WTC11 (cell line): ENCODE results near the gene RIC8B. TPM values are rescaled to one million over a fixed set of nuclear protein-coding genes. Genes with fewer than 3 reads are reported as not detected.

Experiments
- ATAC-seq: fragments of 200-7000 bp; cut with Tn5 transposase; 2 replicates; pipeline ENCODE4 v1.10.0; 2021; ENCODE audit warnings: mild to moderate bottlenecking, moderate library complexity
- CTCF ChIA-PET: fragments of 300-600 bp; sonication (Branson Sonifier 250); formaldehyde crosslinking; loops from one replicate; lab custom pipeline; 2021; ENCODE audit warnings: antibody characterized with exemption; lab: Charles Lee
- POLR2A ChIA-PET: fragments of 350-600 bp; sonication (Branson Sonifier 250); formaldehyde crosslinking; loops from one replicate; lab custom pipeline; 2021; ENCODE audit warnings: antibody characterized with exemption; lab: Charles Lee
- DNase-seq: peaks from one replicate; pipeline ENCODE4 v3.0.0; 2021; ENCODE audit warnings: low spot score
- H3K27ac Mint-ChIP-seq: 2 replicates; pipeline ENCODE4 v1.8.0; 2021; ENCODE audit warnings: mixed read lengths
- H3K27me3 Mint-ChIP-seq: 2 replicates; pipeline ENCODE4 v1.8.0; 2021; ENCODE audit warnings: low read depth, mild to moderate bottlenecking, moderate library complexity, mixed read lengths
- H3K36me3 Mint-ChIP-seq: 2 replicates; pipeline ENCODE4 v1.8.0; 2021; ENCODE audit warnings: mixed read lengths
- H3K4me1 Mint-ChIP-seq: 2 replicates; pipeline ENCODE4 v1.8.0; 2022; ENCODE audit warnings: mixed read lengths
- H3K4me3 Mint-ChIP-seq: 2 replicates; pipeline ENCODE4 v1.8.0; 2021; ENCODE audit warnings: mild to moderate bottlenecking, moderate library complexity, mixed read lengths
- H3K9me3 Mint-ChIP-seq: 2 replicates; pipeline ENCODE4 v1.8.0; 2021; ENCODE audit warnings: mixed read lengths
- ATF1 ChIP-seq: sonication (generic); formaldehyde crosslinking; IDR thresholded peaks from 2 replicates; pipeline ENCODE4 v1.8.1; 2023; ENCODE audit warnings: mild to moderate bottlenecking, moderate library complexity, missing genetic modification reagents
- EMX1 ChIP-seq: fragments of 250-450 bp; sonication (Bioruptor Pico); IDR thresholded peaks from 2 replicates; pipeline ENCODE4 v1.8.0; 2021; ENCODE audit warnings: mild to moderate bottlenecking
- HMGA2 ChIP-seq: fragments of 250-450 bp; sonication (Bioruptor Pico); IDR thresholded peaks from 2 replicates; pipeline ENCODE4 v1.4.0; 2021; ENCODE audit warnings: mild to moderate bottlenecking, moderate library complexity
- JAZF1 ChIP-seq: fragments of 250-450 bp; sonication (Bioruptor Pico); IDR thresholded peaks from 2 replicates; pipeline ENCODE4 v1.9.0; 2021; ENCODE audit warnings: moderate library complexity, mild to moderate bottlenecking, inconsistent platforms
- MYBL2 ChIP-seq: sonication (generic); formaldehyde crosslinking; IDR thresholded peaks from 2 replicates; pipeline ENCODE4 v1.8.1; 2023; ENCODE audit warnings: mild to moderate bottlenecking, moderate library complexity, missing genetic modification reagents
- NFE2L1 ChIP-seq: sonication (generic); formaldehyde crosslinking; IDR thresholded peaks from 2 replicates; pipeline ENCODE4 v1.8.1; 2023; ENCODE audit warnings: missing genetic modification reagents
- NR3C1 ChIP-seq: sonication (generic); formaldehyde crosslinking; conservative IDR thresholded peaks from 2 replicates; pipeline ENCODE4 v1.8.1; 2023; ENCODE audit warnings: low read depth, mild to moderate bottlenecking, missing genetic modification reagents
- RORB ChIP-seq: fragments of 250-450 bp; sonication (Bioruptor Pico); IDR thresholded peaks from 2 replicates; pipeline ENCODE4 v1.9.0; 2021; ENCODE audit warnings: mild to moderate bottlenecking
- SMAD4 ChIP-seq: sonication (generic); formaldehyde crosslinking; IDR thresholded peaks from 2 replicates; pipeline ENCODE4 v1.8.0; 2022; ENCODE audit warnings: mild to moderate bottlenecking, missing genetic modification reagents
- TEAD1 ChIP-seq: sonication (generic); formaldehyde crosslinking; IDR thresholded peaks from 2 replicates; pipeline ENCODE4 v1.8.0; 2022; ENCODE audit warnings: mild to moderate bottlenecking, missing genetic modification reagents
- ZNF232 ChIP-seq: sonication (generic); formaldehyde crosslinking; IDR thresholded peaks from 2 replicates; pipeline ENCODE4 v1.8.0; 2022; ENCODE audit warnings: mild to moderate bottlenecking, missing genetic modification reagents
- ZNF263 ChIP-seq: sonication (generic); formaldehyde crosslinking; IDR thresholded peaks from 2 replicates; pipeline ENCODE4 v1.8.1; 2022; ENCODE audit warnings: low read depth, mild to moderate bottlenecking, moderate library complexity, missing genetic modification reagents
- ZNF416 ChIP-seq: fragments of 250-450 bp; sonication (Bioruptor Pico); IDR thresholded peaks from 2 replicates; pipeline ENCODE4 v1.9.0; 2021; ENCODE audit warnings: mild to moderate bottlenecking, inconsistent platforms
- total RNA-seq: library from RNA; stranded (reverse); gene quantifications from 3 replicates; pipeline ENCODE4 v1.2.3, GENCODE V29; 2021
- TF ChIP-seq, protein P1 (sequence below): sonication (generic); formaldehyde crosslinking; IDR thresholded peaks from 2 replicates; pipeline ENCODE4 v1.8.0; 2023; ENCODE audit warnings: missing genetic modification reagents, mild to moderate bottlenecking, borderline replicate concordance
- TF ChIP-seq, protein P2 (sequence below): fragments of 250-450 bp; sonication (Bioruptor Pico); IDR thresholded peaks from 2 replicates; pipeline ENCODE4 v1.9.0; 2021; ENCODE audit warnings: moderate library complexity, mild to moderate bottlenecking, inconsistent platforms, borderline replicate concordance
- TF ChIP-seq, protein P3 (sequence below): sonication (generic); formaldehyde crosslinking; IDR thresholded peaks from 2 replicates; pipeline ENCODE4 v1.8.1; 2023; ENCODE audit warnings: mild to moderate bottlenecking, moderate library complexity, missing genetic modification reagents
- TF ChIP-seq, protein P4 (sequence below): fragments of 250-450 bp; sonication (Bioruptor Pico); IDR thresholded peaks from 2 replicates; pipeline ENCODE4 v1.9.0; 2021; ENCODE audit warnings: mild to moderate bottlenecking
- TF ChIP-seq, protein P5 (sequence below): sonication (generic); formaldehyde crosslinking; IDR thresholded peaks from 2 replicates; pipeline ENCODE4 v1.8.1; 2023; ENCODE audit warnings: mild to moderate bottlenecking, missing genetic modification reagents, borderline replicate concordance
- TF ChIP-seq, protein P6 (sequence below): sonication (generic); formaldehyde crosslinking; IDR thresholded peaks from 2 replicates; pipeline ENCODE4 v1.8.1; 2022; ENCODE audit warnings: mild to moderate bottlenecking, missing genetic modification reagents, moderate library complexity, borderline replicate concordance
- TF ChIP-seq, protein P7 (sequence below): fragments of 250-450 bp; sonication (Bioruptor Pico); conservative IDR thresholded peaks from 2 replicates; pipeline ENCODE4 v1.9.0; 2021; ENCODE audit warnings: mild to moderate bottlenecking

Gene RIC8B
- total RNA-seq, 1 experiment from 2014 or later = 20.2 TPM

DNA sequence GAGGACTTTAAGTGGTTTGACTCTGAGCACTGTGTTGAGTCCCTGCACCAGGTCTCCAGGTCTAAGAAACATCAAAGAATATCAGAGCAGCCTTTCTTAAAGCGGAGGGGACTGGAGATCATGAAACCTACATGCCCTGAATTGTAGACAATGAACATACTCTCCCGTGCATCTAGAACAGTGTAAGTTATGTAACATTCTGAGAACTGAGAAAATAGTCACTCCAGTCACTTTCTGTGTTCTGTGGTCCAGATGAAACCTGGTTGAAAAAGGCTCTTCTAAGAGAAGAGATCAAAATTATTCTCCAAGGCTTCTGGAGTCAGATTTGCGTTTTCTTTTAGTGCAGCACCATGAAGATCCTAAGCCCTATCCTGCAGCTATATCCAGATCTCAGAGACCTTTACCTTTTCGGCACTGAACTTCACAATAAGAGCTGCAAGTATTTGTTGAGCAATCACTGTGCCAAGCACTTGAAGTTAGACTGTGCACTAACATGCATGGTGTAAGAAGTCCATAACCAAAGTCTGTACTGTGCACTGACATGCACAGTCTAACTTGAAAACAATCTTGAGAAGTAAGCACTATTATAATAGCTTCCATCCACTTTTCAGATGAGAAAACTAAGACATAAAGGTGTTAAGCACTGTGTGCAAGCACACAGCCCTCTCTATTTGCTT lies 115.6 kb downstream of the RIC8B start (continued):
- TF ChIP-seq, protein P1, sequence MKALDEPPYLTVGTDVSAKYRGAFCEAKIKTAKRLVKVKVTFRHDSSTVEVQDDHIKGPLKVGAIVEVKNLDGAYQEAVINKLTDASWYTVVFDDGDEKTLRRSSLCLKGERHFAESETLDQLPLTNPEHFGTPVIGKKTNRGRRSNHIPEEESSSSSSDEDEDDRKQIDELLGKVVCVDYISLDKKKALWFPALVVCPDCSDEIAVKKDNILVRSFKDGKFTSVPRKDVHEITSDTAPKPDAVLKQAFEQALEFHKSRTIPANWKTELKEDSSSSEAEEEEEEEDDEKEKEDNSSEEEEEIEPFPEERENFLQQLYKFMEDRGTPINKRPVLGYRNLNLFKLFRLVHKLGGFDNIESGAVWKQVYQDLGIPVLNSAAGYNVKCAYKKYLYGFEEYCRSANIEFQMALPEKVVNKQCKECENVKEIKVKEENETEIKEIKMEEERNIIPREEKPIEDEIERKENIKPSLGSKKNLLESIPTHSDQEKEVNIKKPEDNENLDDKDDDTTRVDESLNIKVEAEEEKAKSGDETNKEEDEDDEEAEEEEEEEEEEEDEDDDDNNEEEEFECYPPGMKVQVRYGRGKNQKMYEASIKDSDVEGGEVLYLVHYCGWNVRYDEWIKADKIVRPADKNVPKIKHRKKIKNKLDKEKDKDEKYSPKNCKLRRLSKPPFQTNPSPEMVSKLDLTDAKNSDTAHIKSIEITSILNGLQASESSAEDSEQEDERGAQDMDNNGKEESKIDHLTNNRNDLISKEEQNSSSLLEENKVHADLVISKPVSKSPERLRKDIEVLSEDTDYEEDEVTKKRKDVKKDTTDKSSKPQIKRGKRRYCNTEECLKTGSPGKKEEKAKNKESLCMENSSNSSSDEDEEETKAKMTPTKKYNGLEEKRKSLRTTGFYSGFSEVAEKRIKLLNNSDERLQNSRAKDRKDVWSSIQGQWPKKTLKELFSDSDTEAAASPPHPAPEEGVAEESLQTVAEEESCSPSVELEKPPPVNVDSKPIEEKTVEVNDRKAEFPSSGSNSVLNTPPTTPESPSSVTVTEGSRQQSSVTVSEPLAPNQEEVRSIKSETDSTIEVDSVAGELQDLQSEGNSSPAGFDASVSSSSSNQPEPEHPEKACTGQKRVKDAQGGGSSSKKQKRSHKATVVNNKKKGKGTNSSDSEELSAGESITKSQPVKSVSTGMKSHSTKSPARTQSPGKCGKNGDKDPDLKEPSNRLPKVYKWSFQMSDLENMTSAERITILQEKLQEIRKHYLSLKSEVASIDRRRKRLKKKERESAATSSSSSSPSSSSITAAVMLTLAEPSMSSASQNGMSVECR (CRISPR knock-in tag) = no peak
- no peak for TF ChIP-seq MYBL2 (CRISPR knock-in tag)
- no peak for TF ChIP-seq JAZF1 (CRISPR knock-in tag)
- TF ChIP-seq, protein P2, sequence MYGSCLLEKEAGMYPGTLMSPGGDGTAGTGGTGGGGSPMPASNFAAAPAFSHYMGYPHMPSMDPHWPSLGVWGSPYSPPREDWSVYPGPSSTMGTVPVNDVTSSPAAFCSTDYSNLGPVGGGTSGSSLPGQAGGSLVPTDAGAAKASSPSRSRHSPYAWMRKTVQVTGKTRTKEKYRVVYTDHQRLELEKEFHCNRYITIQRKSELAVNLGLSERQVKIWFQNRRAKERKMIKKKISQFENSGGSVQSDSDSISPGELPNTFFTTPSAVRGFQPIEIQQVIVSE = no peak
- no peak for TF ChIP-seq NR3C1 (CRISPR knock-in tag)
- TF ChIP-seq, protein P3, sequence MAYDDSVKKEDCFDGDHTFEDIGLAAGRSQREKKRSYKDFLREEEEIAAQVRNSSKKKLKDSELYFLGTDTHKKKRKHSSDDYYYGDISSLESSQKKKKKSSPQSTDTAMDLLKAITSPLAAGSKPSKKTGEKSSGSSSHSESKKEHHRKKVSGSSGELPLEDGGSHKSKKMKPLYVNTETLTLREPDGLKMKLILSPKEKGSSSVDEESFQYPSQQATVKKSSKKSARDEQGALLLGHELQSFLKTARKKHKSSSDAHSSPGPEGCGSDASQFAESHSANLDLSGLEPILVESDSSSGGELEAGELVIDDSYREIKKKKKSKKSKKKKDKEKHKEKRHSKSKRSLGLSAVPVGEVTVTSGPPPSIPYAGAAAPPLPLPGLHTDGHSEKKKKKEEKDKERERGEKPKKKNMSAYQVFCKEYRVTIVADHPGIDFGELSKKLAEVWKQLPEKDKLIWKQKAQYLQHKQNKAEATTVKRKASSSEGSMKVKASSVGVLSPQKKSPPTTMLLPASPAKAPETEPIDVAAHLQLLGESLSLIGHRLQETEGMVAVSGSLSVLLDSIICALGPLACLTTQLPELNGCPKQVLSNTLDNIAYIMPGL (CRISPR knock-in tag) = no peak
- TF ChIP-seq RORB = no peak
- TF ChIP-seq EMX1 (CRISPR knock-in tag) = no peak
- TF ChIP-seq, protein P4, sequence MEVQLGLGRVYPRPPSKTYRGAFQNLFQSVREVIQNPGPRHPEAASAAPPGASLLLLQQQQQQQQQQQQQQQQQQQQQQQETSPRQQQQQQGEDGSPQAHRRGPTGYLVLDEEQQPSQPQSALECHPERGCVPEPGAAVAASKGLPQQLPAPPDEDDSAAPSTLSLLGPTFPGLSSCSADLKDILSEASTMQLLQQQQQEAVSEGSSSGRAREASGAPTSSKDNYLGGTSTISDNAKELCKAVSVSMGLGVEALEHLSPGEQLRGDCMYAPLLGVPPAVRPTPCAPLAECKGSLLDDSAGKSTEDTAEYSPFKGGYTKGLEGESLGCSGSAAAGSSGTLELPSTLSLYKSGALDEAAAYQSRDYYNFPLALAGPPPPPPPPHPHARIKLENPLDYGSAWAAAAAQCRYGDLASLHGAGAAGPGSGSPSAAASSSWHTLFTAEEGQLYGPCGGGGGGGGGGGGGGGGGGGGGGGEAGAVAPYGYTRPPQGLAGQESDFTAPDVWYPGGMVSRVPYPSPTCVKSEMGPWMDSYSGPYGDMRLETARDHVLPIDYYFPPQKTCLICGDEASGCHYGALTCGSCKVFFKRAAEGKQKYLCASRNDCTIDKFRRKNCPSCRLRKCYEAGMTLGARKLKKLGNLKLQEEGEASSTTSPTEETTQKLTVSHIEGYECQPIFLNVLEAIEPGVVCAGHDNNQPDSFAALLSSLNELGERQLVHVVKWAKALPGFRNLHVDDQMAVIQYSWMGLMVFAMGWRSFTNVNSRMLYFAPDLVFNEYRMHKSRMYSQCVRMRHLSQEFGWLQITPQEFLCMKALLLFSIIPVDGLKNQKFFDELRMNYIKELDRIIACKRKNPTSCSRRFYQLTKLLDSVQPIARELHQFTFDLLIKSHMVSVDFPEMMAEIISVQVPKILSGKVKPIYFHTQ (CRISPR knock-in tag) = no peak
- no peak for TF ChIP-seq NFE2L1 (CRISPR knock-in tag)
- TF ChIP-seq HMGA2 = no peak

DNA sequence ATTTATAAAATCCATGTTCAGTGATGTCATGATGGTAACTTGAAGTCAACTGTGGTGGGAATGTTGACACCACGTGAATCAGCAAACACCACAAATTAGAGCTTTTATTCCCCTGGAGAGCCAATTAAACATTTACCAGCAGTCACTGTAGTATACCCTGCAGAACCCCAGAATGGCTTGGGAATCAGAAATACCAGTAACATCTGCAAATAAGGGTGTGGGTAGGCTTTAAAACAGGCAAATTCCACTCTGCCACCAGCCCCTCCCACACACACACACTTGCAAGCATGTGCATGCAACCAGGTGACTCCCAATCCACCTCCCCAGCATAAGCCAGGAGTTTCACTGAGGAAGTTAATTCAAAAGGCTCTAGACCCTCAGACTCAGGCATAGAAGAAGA lies 117.6 kb downstream of the RIC8B start:
- no peaks in the 10 kb centered on the region for H3K27me3 Mint-ChIP-seq
- ATAC-seq = no peak
- no peaks in the 10 kb centered on the region for H3K4me1 Mint-ChIP-seq
- no peak overlapping the region for H3K27ac Mint-ChIP-seq
- POLR2A ChIA-PET = no interaction called here
- H3K4me3 Mint-ChIP-seq = no peak overlapping the region
- CTCF ChIA-PET = no interaction called here
- no peak for DNase-seq
- H3K36me3 Mint-ChIP-seq = 0 out of 2 replicates have a peak, but pooled peaks cover 3% of the 10 kb centered on the region
- peaks cover 3% of the 10 kb centered on the region; the same call in 1 of the 2 replicates for H3K9me3 Mint-ChIP-seq
- TF ChIP-seq, protein P5, sequence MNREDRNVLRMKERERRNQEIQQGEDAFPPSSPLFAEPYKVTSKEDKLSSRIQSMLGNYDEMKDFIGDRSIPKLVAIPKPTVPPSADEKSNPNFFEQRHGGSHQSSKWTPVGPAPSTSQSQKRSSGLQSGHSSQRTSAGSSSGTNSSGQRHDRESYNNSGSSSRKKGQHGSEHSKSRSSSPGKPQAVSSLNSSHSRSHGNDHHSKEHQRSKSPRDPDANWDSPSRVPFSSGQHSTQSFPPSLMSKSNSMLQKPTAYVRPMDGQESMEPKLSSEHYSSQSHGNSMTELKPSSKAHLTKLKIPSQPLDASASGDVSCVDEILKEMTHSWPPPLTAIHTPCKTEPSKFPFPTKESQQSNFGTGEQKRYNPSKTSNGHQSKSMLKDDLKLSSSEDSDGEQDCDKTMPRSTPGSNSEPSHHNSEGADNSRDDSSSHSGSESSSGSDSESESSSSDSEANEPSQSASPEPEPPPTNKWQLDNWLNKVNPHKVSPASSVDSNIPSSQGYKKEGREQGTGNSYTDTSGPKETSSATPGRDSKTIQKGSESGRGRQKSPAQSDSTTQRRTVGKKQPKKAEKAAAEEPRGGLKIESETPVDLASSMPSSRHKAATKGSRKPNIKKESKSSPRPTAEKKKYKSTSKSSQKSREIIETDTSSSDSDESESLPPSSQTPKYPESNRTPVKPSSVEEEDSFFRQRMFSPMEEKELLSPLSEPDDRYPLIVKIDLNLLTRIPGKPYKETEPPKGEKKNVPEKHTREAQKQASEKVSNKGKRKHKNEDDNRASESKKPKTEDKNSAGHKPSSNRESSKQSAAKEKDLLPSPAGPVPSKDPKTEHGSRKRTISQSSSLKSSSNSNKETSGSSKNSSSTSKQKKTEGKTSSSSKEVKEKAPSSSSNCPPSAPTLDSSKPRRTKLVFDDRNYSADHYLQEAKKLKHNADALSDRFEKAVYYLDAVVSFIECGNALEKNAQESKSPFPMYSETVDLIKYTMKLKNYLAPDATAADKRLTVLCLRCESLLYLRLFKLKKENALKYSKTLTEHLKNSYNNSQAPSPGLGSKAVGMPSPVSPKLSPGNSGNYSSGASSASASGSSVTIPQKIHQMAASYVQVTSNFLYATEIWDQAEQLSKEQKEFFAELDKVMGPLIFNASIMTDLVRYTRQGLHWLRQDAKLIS = no peak
- TF ChIP-seq, protein P6, sequence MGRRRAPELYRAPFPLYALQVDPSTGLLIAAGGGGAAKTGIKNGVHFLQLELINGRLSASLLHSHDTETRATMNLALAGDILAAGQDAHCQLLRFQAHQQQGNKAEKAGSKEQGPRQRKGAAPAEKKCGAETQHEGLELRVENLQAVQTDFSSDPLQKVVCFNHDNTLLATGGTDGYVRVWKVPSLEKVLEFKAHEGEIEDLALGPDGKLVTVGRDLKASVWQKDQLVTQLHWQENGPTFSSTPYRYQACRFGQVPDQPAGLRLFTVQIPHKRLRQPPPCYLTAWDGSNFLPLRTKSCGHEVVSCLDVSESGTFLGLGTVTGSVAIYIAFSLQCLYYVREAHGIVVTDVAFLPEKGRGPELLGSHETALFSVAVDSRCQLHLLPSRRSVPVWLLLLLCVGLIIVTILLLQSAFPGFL (CRISPR knock-in tag) = no peak
- TF ChIP-seq ZNF416 (CRISPR knock-in tag) (no peak), SMAD4 (CRISPR knock-in tag) (no peak), NFE2L1 (CRISPR knock-in tag) (no peak), ATF1 (no peak), TEAD1 (CRISPR knock-in tag) (no peak), ZNF232 (CRISPR knock-in tag) (no peak), ZNF263 (CRISPR knock-in tag) (no peak)
- TF ChIP-seq, protein P7, sequence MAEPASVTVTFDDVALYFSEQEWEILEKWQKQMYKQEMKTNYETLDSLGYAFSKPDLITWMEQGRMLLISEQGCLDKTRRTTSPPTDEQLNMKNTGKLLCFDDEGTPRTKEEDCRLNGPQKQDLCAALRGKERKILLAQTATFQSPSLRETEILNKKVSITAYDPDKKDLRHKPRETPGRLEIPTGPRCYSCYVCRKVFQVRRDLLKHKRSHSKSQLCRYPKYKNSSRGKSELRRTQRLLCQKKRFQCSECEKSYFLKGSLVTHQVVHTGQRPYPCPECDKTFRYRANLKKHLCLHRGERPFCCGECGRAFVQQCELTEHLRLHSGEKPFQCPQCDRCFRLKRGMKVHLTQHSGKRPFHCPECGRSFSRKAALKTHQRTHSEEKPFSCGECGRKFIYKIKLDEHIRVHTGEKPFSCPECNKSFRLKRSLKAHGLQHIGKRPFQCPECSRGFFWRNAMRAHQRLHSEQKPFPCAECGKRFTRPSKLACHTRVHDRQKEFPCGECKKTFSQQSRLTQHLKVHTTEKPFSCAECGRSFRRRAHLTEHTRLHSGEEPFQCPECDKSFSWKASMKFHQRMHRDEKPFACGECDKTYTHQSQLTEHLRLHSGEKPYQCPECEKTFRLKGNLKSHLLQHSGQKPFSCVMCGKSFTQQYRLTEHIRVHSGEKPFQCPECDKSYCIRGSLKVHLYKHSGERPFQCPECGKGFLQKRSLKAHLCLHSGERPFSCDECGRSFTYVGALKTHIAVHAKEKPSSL = no peak
